ENCODE data around the gene ATP11A.

The ATP11A gene

GRCh38 chr13:112804374-112804773 is 114.5 kb downstream of the ATP11A start:
- DNase-seq: no peak

- no peak for DNase-seq
Measured at GRCh38 chr13:112806739-112807652, 117.2 kb downstream of the ATP11A start.

- DNase-seq: no peak
Measured at GRCh38 chr13:112807653-112808376, 118.0 kb downstream of the ATP11A start.

GRCh38 chr13:112808377-112809140 is 118.7 kb downstream of the ATP11A start:
- no peak for DNase-seq

- DNase-seq: no peak
Measured at GRCh38 chr13:112809332-112810315, 119.8 kb downstream of the ATP11A start.

- DNase-seq: no peak
Measured at GRCh38 chr13:112810608-112811007, 120.8 kb downstream of the ATP11A start.

GRCh38 chr13:112812306-112813055 is 122.6 kb downstream of the ATP11A start:
- DNase-seq: no peak

GRCh38 chr13:112813552-112813951 is 123.7 kb downstream of the ATP11A start:
- DNase-seq: no peak

GRCh38 chr13:112814905-112815585 is 125.2 kb downstream of the ATP11A start:
- no peak for DNase-seq

- DNase-seq: no peak
Measured at GRCh38 chr13:112815871-112816270, 126.0 kb downstream of the ATP11A start.

- DNase-seq: no peak
Measured at GRCh38 chr13:112818040-112818697, 128.3 kb downstream of the ATP11A start.

- DNase-seq: no peak
Measured at GRCh38 chr13:112818698-112819045, 128.8 kb downstream of the ATP11A start.

GRCh38 chr13:112819111-112819510 is 129.3 kb downstream of the ATP11A start:
- DNase-seq: no peak

GRCh38 chr13:112819816-112820215 is 130.0 kb downstream of the ATP11A start:
- no peak for DNase-seq

GRCh38 chr13:112820318-112820717 is 130.5 kb downstream of the ATP11A start:
- DNase-seq: no peak

- DNase-seq: no peak
Measured at GRCh38 chr13:112821340-112822055, 131.7 kb downstream of the ATP11A start.

GRCh38 chr13:112822851-112823250 is 133.0 kb downstream of the ATP11A start:
- DNase-seq: no peak

- no peak for DNase-seq
Measured at GRCh38 chr13:112824429-112824828, 134.6 kb downstream of the ATP11A start.

- no peak for DNase-seq
Measured at GRCh38 chr13:112825071-112825470, 135.2 kb downstream of the ATP11A start.

Data from Kasumi-1 (cell line).